Endothelial cell of umbilical vein (primary cell): Measurements from ENCODE around the gene EPHA8. TPM values are rescaled to one million over a fixed set of nuclear protein-coding genes. Genes with fewer than 3 reads are reported as not detected.

Experiments used
- BruUV-seq: library from RNA; stranded (reverse); fragments of 400-500 nt; replicated peaks from 2 replicates; lab custom pipeline; 2021; lab: Mats Ljungman, UMichigan
- CTCF ChIA-PET: fragments of 300-600, 350-600 bp; sonication (Branson Sonifier 250); formaldehyde crosslinking; loops from one replicate; lab custom pipeline; 2021; ENCODE audit warnings: antibody characterized with exemption, inconsistent platforms; lab: Charles Lee
- POLR2A ChIA-PET: fragments of 300-600, 350-600 bp; sonication (Branson Sonifier 250); formaldehyde crosslinking; loops from one replicate; lab custom pipeline; 2021; ENCODE audit warnings: antibody characterized with exemption, inconsistent platforms; lab: Charles Lee
- DNase-seq: peaks from one replicate; pipeline ENCODE4 v3.0.0-alpha.2; 2011; ENCODE audit warnings: low read depth, low spot score
- FAIRE-seq: peaks from 2 replicates; lab custom pipeline; 2011; peaks lifted over from hg19 to GRCh38; lab: Jason Lieb, UNC
- H2AFZ ChIP-seq: 2 replicates; pipeline ENCODE4 v1.6.0; 2012; ENCODE audit warnings: low read depth, low read length, control low read depth, inconsistent platforms
- H3K27ac ChIP-seq: 2 replicates; pipeline ENCODE4 v1.5.1; 2011; ENCODE audit warnings: low read depth, mild to moderate bottlenecking, control low read depth, low read length, moderate library complexity; ENCODE audit not compliant: insufficient read depth
- H3K27me3 ChIP-seq, 2 experiments: 2 replicates each; pipeline versions ENCODE4 v1.6.0 to v1.6.1; 2011; ENCODE audit warnings: low read length in 2 of 2, mixed read lengths in 1 of 2; ENCODE audit not compliant: control insufficient read depth in 2 of 2, insufficient read depth in 2 of 2
- H3K36me3 ChIP-seq, 2 experiments: 2 replicates in 1 of 2; 3 replicates in 1 of 2; pipeline ENCODE4 v1.5.1; 2011; ENCODE audit warnings: low read length in 2 of 2, mild to moderate bottlenecking in 1 of 2, moderate library complexity in 1 of 2; ENCODE audit not compliant: control insufficient read depth in 2 of 2, insufficient read depth in 2 of 2; ENCODE audit errors: extremely low read depth in 1 of 2
- H3K4me1 ChIP-seq: 3 replicates; pipeline ENCODE4 v1.5.1; 2011; ENCODE audit warnings: mild to moderate bottlenecking, low read length; ENCODE audit not compliant: control insufficient read depth, insufficient read depth; ENCODE audit errors: extremely low read depth
- H3K4me2 ChIP-seq: 2 replicates; pipeline ENCODE4 v1.6.1; 2011; ENCODE audit warnings: low read length, control low read depth, mixed read lengths; ENCODE audit not compliant: insufficient read depth
- H3K4me3 ChIP-seq, 3 experiments: fragments of 200-600 bp in 1 of 3; sonication (generic), shearing (Covaris generic) in 1 of 3; replicated peaks in 1 of 3; 2 replicates each; pipeline ENCODE4 v1.5.1; 2011 to 2016; ENCODE audit warnings: control low read depth in 3 of 3, low read length in 3 of 3, mild to moderate bottlenecking in 2 of 3, inconsistent platforms in 1 of 3, low read depth in 1 of 3, moderate library complexity in 1 of 3; ENCODE audit not compliant: insufficient read depth in 1 of 3
- H3K79me2 ChIP-seq: 2 replicates; pipeline ENCODE4 v1.6.0; 2012; ENCODE audit warnings: low read length, inconsistent platforms; ENCODE audit not compliant: control insufficient read depth, insufficient read depth
- H3K9ac ChIP-seq: replicated peaks from 2 replicates; pipeline ENCODE3; 2011; ENCODE audit warnings: low read length, control low read depth; ENCODE audit not compliant: insufficient read depth; ENCODE audit errors: extremely low read depth
- H3K9me1 ChIP-seq: replicated peaks from 3 replicates; pipeline ENCODE4 v1.6.0; 2011; ENCODE audit warnings: mild to moderate bottlenecking, low read length; ENCODE audit not compliant: control insufficient read depth, insufficient read depth; ENCODE audit errors: extremely low read depth
- H3K9me3 ChIP-seq: replicated peaks from 2 replicates; pipeline ENCODE4 v1.5.1; 2012; ENCODE audit warnings: low read length, inconsistent platforms; ENCODE audit not compliant: control insufficient read depth, insufficient read depth
- H4K20me1 ChIP-seq: replicated peaks from 2 replicates; pipeline ENCODE3; 2011; ENCODE audit warnings: mild to moderate bottlenecking, low read length; ENCODE audit not compliant: control insufficient read depth, insufficient read depth; ENCODE audit errors: extremely low read depth
- CTCF ChIP-seq, 2 donors: IDR thresholded peaks; 1 replicate in 1 of 2; 2 replicates in 1 of 2; pipeline ENCODE4 v1.5.1; 2011; ENCODE audit warnings: low read length in 2 of 2, mild to moderate bottlenecking in 2 of 2, moderate library complexity in 2 of 2, control low read depth in 1 of 2, inconsistent platforms in 1 of 2, low read depth in 1 of 2; ENCODE audit not compliant: insufficient read depth in 1 of 2; ENCODE audit errors: extremely low read depth in 1 of 2
- EZH2 ChIP-seq: IDR thresholded peaks from 2 replicates; pipeline ENCODE4 v1.6.1; 2012; ENCODE audit warnings: borderline replicate concordance, low read depth, mild to moderate bottlenecking, moderate library complexity, low read length, inconsistent platforms; ENCODE audit not compliant: severe bottlenecking
- FOS ChIP-seq: IDR thresholded peaks from 2 replicates; pipeline ENCODE4 v1.6.1; 2011; ENCODE audit warnings: mild to moderate bottlenecking, low read length, moderate library complexity, borderline replicate concordance; ENCODE audit not compliant: insufficient read depth
- GATA2 ChIP-seq: IDR thresholded peaks from 2 replicates; pipeline ENCODE4 v1.7.0; 2011; ENCODE audit warnings: low read depth, mild to moderate bottlenecking, moderate library complexity, mixed read lengths, low read length; ENCODE audit not compliant: insufficient read length, insufficient read depth
- JUN ChIP-seq: IDR thresholded peaks from 2 replicates; pipeline ENCODE4 v1.6.1; 2011; ENCODE audit warnings: borderline replicate concordance, low read depth; ENCODE audit not compliant: insufficient read length, insufficient read depth
- MYC ChIP-seq: IDR thresholded peaks from one replicate; pipeline ENCODE4 v1.6.1; 2011; ENCODE audit warnings: mild to moderate bottlenecking, low read depth, low read length
- POLR2A ChIP-seq: IDR thresholded peaks from 2 replicates; pipeline ENCODE4 v1.6.1; 2012; ENCODE audit warnings: low read depth, mild to moderate bottlenecking, control low read depth, low read length
- POLR2AphosphoS5 ChIP-seq: IDR thresholded peaks from 2 replicates; pipeline ENCODE4 v1.6.1; 2012; ENCODE audit warnings: low read depth, mild to moderate bottlenecking, control low read depth, low read length, moderate library complexity; ENCODE audit not compliant: insufficient read depth
- dilution Hi-C: fragments of 300-500 bp; cut with MboI; formaldehyde crosslinking; loops from one replicate; pipeline ENCODE4 v1.15.0; 2019; ENCODE audit warnings: low sequenced_read_pairs; ENCODE audit not compliant: extremely low pct_ligation_motif_present
- intact Hi-C: fragments of 100-400 bp; cut with micrococcal nuclease; formaldehyde crosslinking; loops from one replicate; pipeline ENCODE4 v1.10.0; 2022
- polyA plus RNA-seq, 4 experiments: library from polyadenylated mRNA; depleted of rRNA in 3 of 4; stranded (reverse) in 3 of 4; unstranded in 1 of 4; fragments of >200 nt; gene quantifications; 2 replicates each; pipeline versions ENCODE4 v1.2.1 to v1.2.3, GENCODE V29; 2011 to 2012; ENCODE audit warnings: missing spikeins in 1 of 4
- total RNA-seq: library from RNA; stranded (reverse); gene quantifications from 2 replicates; pipeline ENCODE4 v1.2.3, GENCODE V29; 2021
- TF ChIP-seq, protein P1 (sequence below): IDR thresholded peaks from 2 replicates; pipeline ENCODE4 v1.6.1; 2011; ENCODE audit not compliant: insufficient read depth, insufficient read length

Gene EPHA8
- total and polyA plus RNA-seq, 2 donors (not counting 3 experiments of a cell fraction or from before 2014, with no cell fraction given), result not detected

DNA sequence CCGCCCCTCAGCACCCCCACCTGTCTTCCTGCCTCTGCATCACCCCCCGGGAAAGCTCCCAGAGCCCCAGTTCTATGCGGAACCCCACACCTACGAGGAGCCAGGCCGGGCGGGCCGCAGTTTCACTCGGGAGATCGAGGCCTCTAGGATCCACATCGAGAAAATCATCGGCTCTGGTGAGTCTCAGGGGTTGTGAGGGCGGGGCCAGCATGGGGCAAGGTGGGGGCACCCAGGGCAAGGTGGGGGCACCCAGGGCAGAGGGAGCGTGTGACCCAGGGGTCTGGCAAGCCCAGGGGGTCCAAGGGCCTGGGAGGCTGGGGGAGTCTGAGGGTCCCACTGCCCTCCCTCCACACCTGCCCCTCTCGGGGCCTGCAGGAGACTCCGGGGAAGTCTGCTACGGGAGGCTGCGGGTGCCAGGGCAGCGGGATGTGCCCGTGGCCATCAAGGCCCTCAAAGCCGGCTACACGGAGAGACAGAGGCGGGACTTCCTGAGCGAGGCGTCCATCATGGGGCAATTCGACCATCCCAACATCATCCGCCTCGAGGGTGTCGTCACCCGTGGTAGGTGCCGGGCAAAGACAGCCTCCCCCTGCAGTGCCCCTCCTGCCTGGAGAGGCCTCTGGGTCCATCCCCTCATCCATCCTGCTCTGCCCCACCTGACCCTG is 34.1 kb downstream of the EPHA8 start:
- intact Hi-C loops (no loop called here), dilution Hi-C loops (no loop called here)
- no peak for DNase-seq
- Histone ChIP-seq H3K4me3 (no peak overlapping the region), H4K20me1 (no peaks in the 10 kb centered on the region), H3K4me1 (no peaks in the 10 kb centered on the region), H3K27me3 (peaks cover 2 to 8% of the 10 kb centered on the region in 2 experiments), H3K27ac (no peak overlapping the region), H3K36me3 (no peaks in the 10 kb centered on the region), H2AFZ (no peak overlapping the region), H3K4me2 (no peak overlapping the region), H3K9me1 (no peaks in the 10 kb centered on the region), H3K9me3 (no peaks in the 10 kb centered on the region), H3K9ac (no peak overlapping the region), H3K79me2 (no peaks in the 10 kb centered on the region)
- CTCF ChIA-PET, result no interaction called here
- POLR2A ChIA-PET, result no interaction called here
- TF ChIP-seq POLR2AphosphoS5, result no peak
- no peak for TF ChIP-seq EZH2
- TF ChIP-seq JUN, result no peak
- no peak for FAIRE-seq
- BruUV-seq, result no TSS peak

DNA sequence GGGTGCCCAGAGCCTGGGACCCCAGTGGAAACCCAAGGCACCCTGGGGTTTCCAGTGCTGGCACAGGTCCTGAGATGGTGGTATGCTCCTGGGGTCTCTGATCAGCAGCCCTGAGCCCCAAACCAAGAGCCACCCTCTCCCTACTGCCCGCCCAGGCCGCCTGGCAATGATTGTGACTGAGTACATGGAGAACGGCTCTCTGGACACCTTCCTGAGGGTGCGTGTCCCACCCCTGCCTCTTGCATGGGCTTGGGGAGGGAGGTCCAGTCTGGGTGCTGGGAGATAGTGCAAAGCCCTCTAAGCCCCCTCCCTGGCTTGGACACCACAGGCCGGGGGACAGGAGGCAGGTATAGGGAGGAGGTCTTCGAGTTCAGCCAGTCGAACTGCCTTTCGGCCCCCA is 34.7 kb downstream of the EPHA8 start:
- Histone ChIP-seq H3K36me3 (no peaks in the 10 kb centered on the region), H3K4me1 (no peaks in the 10 kb centered on the region), H3K9ac (no peak overlapping the region), H3K4me2 (no peak overlapping the region), H3K79me2 (no peaks in the 10 kb centered on the region), H3K4me3 (no peak overlapping the region), H4K20me1 (no peaks in the 10 kb centered on the region), H3K9me3 (no peaks in the 10 kb centered on the region), H3K27me3 (peaks cover 1 to 5% of the 10 kb centered on the region in 2 experiments), H3K27ac (no peak overlapping the region), H2AFZ (no peak overlapping the region), H3K9me1 (no peaks in the 10 kb centered on the region)
- no TSS peak for BruUV-seq
- POLR2A ChIA-PET, result no interaction called here
- CTCF ChIA-PET, result no interaction called here
- dilution Hi-C loops (no loop called here), intact Hi-C loops (no loop called here)
- FAIRE-seq, result no peak
- no peak for TF ChIP-seq FOS
- TF ChIP-seq EZH2, result no peak
- TF ChIP-seq, protein P1, sequence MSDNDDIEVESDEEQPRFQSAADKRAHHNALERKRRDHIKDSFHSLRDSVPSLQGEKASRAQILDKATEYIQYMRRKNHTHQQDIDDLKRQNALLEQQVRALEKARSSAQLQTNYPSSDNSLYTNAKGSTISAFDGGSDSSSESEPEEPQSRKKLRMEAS, result no peak
- TF ChIP-seq GATA2, result no peak
- TF ChIP-seq POLR2A, result no peak
- no peak for TF ChIP-seq JUN
- TF ChIP-seq MYC, result no peak
- no peak for TF ChIP-seq CTCF (IDR thresholded peaks at IDR 0.05; ENCODE audit: extremely low read depth in 1 of 2, insufficient read depth in 1 of 2, low read depth in 1 of 2, low read length in 2 of 2)
- TF ChIP-seq POLR2AphosphoS5, result no peak
- no peak for DNase-seq
